Activated T-cell treated with anti-CD3 and anti-CD28 coated beads, Interleukin-2, amount 50 U/mL, for 24 hours (primary cell): ENCODE data around the gene PPP2R2C.

Source experiments
- DNase-seq: peaks from one replicate; pipeline ENCODE4 v3.0.0-alpha.2; 2020
- H3K27ac Mint-ChIP-seq: 2 replicates; pipeline ENCODE4 v1.8.0; 2020; ENCODE audit warnings: mild to moderate bottlenecking, mixed read lengths
- H3K27me3 Mint-ChIP-seq: 2 replicates; pipeline ENCODE4 v1.8.0; 2020; ENCODE audit warnings: mixed read lengths
- H3K36me3 Mint-ChIP-seq: 2 replicates; pipeline ENCODE4 v1.8.0; 2020; ENCODE audit warnings: low read depth, mixed read lengths
- H3K4me1 Mint-ChIP-seq: 2 replicates; pipeline ENCODE4 v1.8.0; 2020; ENCODE audit warnings: low read depth, mixed read lengths
- H3K4me3 Mint-ChIP-seq: 2 replicates; pipeline ENCODE4 v1.8.0; 2020; ENCODE audit warnings: mild to moderate bottlenecking, moderate library complexity, mixed read lengths
- H3K9me3 Mint-ChIP-seq: 2 replicates; pipeline ENCODE4 v1.8.0; 2020; ENCODE audit warnings: mixed read lengths

Gene PPP2R2C

GRCh38 chr4:6287017-6287788, 185.2 kb downstream of the PPP2R2C start:
- DNase-seq: no peak

GRCh38 chr4:6283282-6283681, 189.1 kb downstream of the PPP2R2C start:
- peaks cover 10% of the 10 kb centered on the region for H3K4me1 Mint-ChIP-seq
- peaks cover 4% of the 10 kb centered on the region for H3K36me3 Mint-ChIP-seq
- no peak for DNase-seq
- H3K9me3 Mint-ChIP-seq: no peaks in the 10 kb centered on the region
- H3K27ac Mint-ChIP-seq: no peak overlapping the region
- no peak overlapping the region for H3K4me3 Mint-ChIP-seq
- H3K27me3 Mint-ChIP-seq: no peaks in the 10 kb centered on the region

More at GRCh38 chr4:6287017-6287788, 185.2 kb downstream of the PPP2R2C start:
- peaks cover 4% of the 10 kb centered on the region for H3K36me3 Mint-ChIP-seq
- H3K9me3 Mint-ChIP-seq: no peaks in the 10 kb centered on the region
- no peaks in the 10 kb centered on the region for H3K4me1 Mint-ChIP-seq
- no peaks in the 10 kb centered on the region for H3K27me3 Mint-ChIP-seq
- no peak overlapping the region for H3K27ac Mint-ChIP-seq
- no peak overlapping the region for H3K4me3 Mint-ChIP-seq

GRCh38 chr4:6282314-6282771, 190.1 kb downstream of the PPP2R2C start:
- Mint-ChIP-seq H3K27me3 (no peaks in the 10 kb centered on the region), H3K27ac (no peak overlapping the region), H3K9me3 (no peaks in the 10 kb centered on the region), H3K36me3 (peaks cover 1% of the 10 kb centered on the region), H3K4me1 (peaks cover 12% of the 10 kb centered on the region), H3K4me3 (no peak overlapping the region)
- DNase-seq: no peak

- no peak for DNase-seq
- Mint-ChIP-seq H3K27me3 (no peaks in the 10 kb centered on the region), H3K4me3 (no peak overlapping the region), H3K9me3 (no peaks in the 10 kb centered on the region), H3K36me3 (no peaks in the 10 kb centered on the region), H3K4me1 (peaks cover 12% of the 10 kb centered on the region), H3K27ac (no peak overlapping the region)
These were observed 190.7 kb downstream of the PPP2R2C start for GRCh38 chr4:6281436-6282313.

- Mint-ChIP-seq H3K27ac (no peak overlapping the region), H3K36me3 (no peaks in the 10 kb centered on the region), H3K4me1 (peaks cover 12% of the 10 kb centered on the region), H3K9me3 (no peaks in the 10 kb centered on the region), H3K4me3 (no peak overlapping the region), H3K27me3 (no peaks in the 10 kb centered on the region)
- DNase-seq: no peak
These were observed 191.9 kb downstream of the PPP2R2C start for GRCh38 chr4:6280365-6280996.

- Mint-ChIP-seq H3K4me1 (peaks cover 12% of the 10 kb centered on the region), H3K36me3 (no peaks in the 10 kb centered on the region), H3K27me3 (no peaks in the 10 kb centered on the region), H3K27ac (no peak overlapping the region), H3K4me3 (no peak overlapping the region), H3K9me3 (no peaks in the 10 kb centered on the region)
- no peak for DNase-seq
These were observed 192.7 kb downstream of the PPP2R2C start for GRCh38 chr4:6279582-6280289.

- no peak for DNase-seq
- Mint-ChIP-seq H3K27me3 (no peaks in the 10 kb centered on the region), H3K4me1 (peaks cover 12% of the 10 kb centered on the region), H3K27ac (no peak overlapping the region), H3K9me3 (no peaks in the 10 kb centered on the region), H3K36me3 (no peaks in the 10 kb centered on the region), H3K4me3 (no peak overlapping the region)
These were observed 193.6 kb downstream of the PPP2R2C start for GRCh38 chr4:6278801-6279197.

- no peak overlapping the region for H3K4me3 Mint-ChIP-seq
- no peaks in the 10 kb centered on the region for H3K36me3 Mint-ChIP-seq
- H3K9me3 Mint-ChIP-seq: no peaks in the 10 kb centered on the region
- H3K27me3 Mint-ChIP-seq: no peaks in the 10 kb centered on the region
- no peak overlapping the region for H3K27ac Mint-ChIP-seq
- peaks cover 12% of the 10 kb centered on the region for H3K4me1 Mint-ChIP-seq
- DNase-seq: no peak
These were observed 194.2 kb downstream of the PPP2R2C start for GRCh38 chr4:6277935-6278800.

GRCh38 chr4:6277139-6277802, 195.1 kb downstream of the PPP2R2C start:
- no peaks in the 10 kb centered on the region for H3K27me3 Mint-ChIP-seq
- H3K4me3 Mint-ChIP-seq: no peak overlapping the region
- H3K4me1 Mint-ChIP-seq: peaks cover 12% of the 10 kb centered on the region
- DNase-seq: no peak
- no peaks in the 10 kb centered on the region for H3K9me3 Mint-ChIP-seq
- no peaks in the 10 kb centered on the region for H3K36me3 Mint-ChIP-seq
- no peak overlapping the region for H3K27ac Mint-ChIP-seq

GRCh38 chr4:6275898-6276806, 196.3 kb downstream of the PPP2R2C start:
- H3K9me3 Mint-ChIP-seq: no peaks in the 10 kb centered on the region
- no peaks in the 10 kb centered on the region for H3K36me3 Mint-ChIP-seq
- H3K4me1 Mint-ChIP-seq: peaks cover 15% of the 10 kb centered on the region
- DNase-seq: no peak
- peaks cover 6% of the 10 kb centered on the region for H3K27me3 Mint-ChIP-seq
- no peak overlapping the region for H3K4me3 Mint-ChIP-seq
- H3K27ac Mint-ChIP-seq: no peak overlapping the region

GRCh38 chr4:6275351-6275750, 197.1 kb downstream of the PPP2R2C start:
- Mint-ChIP-seq H3K27me3 (peaks cover 11% of the 10 kb centered on the region), H3K4me3 (no peak overlapping the region), H3K36me3 (no peaks in the 10 kb centered on the region), H3K9me3 (no peaks in the 10 kb centered on the region), H3K4me1 (peaks cover 21% of the 10 kb centered on the region), H3K27ac (no peak overlapping the region)
- DNase-seq: no peak

- Mint-ChIP-seq H3K9me3 (no peaks in the 10 kb centered on the region), H3K4me3 (no peak overlapping the region), H3K27ac (no peak overlapping the region), H3K27me3 (peaks cover 11% of the 10 kb centered on the region), H3K4me1 (peaks cover 22% of the 10 kb centered on the region), H3K36me3 (no peaks in the 10 kb centered on the region)
- DNase-seq: no peak
These were observed 198.8 kb downstream of the PPP2R2C start for GRCh38 chr4:6273661-6273990.
